ENCODE data around the gene C2CD4B. TPM values are rescaled to one million over a fixed set of nuclear protein-coding genes. Genes with fewer than 3 reads are reported as not detected.

The C2CD4B gene
- total and polyA plus RNA-seq, 2 donors (not counting 1 experiment from before 2014, with no cell fraction given): not detected

GRCh38 chr15:62149729-62150128, 15.4 kb downstream of the C2CD4B start:
- H3K9me3 Mint-ChIP-seq (ENCODE audit: insufficient read depth): no peaks in the 10 kb centered on the region
- CTCF ChIA-PET: no interaction called here
- no peak overlapping the region for H3K27ac ChIP-seq (ENCODE audit: low read length in 2 of 2)
- no peak overlapping the region for H3K4me2 ChIP-seq (replicated peaks; ENCODE audit: low read depth, low read length, poor library complexity, severe bottlenecking)
- peaks cover 12% of the 10 kb centered on the region for H3K27me3 Mint-ChIP-seq
- no peak overlapping the region for H3K4me3 ChIP-seq (ENCODE audit: control extremely low read depth in 1 of 5, extremely low read depth in 1 of 5, insufficient read depth in 1 of 5, low read depth in 2 of 5, low read length in 4 of 5)
- 89% methylated on average over 5 of the region's 6 CpGs for WGBS (ENCODE audit: insufficient coverage)
- no peak for ATAC-seq (ENCODE audit: low read depth)
- no peak for DNase-seq
- no peak for TF ChIP-seq CTCF (IDR thresholded peaks at IDR 0.05)
- no peak for TF ChIP-seq EZH2 (IDR thresholded peaks at IDR 0.05; ENCODE audit: borderline replicate concordance, insufficient read depth, low read depth, low read length, poor library complexity, severe bottlenecking)
- no peaks in the 10 kb centered on the region for H3K27me3 ChIP-seq (replicated peaks in 1 of 4; ENCODE audit: control extremely low read depth in 1 of 4, control insufficient read depth in 3 of 4, insufficient read depth in 4 of 4, low read length in 3 of 4)
- POLR2A ChIA-PET: no interaction called here
- H3K9me3 ChIP-seq (ENCODE audit: control extremely low read depth in 1 of 3, control insufficient read depth in 2 of 3, insufficient read depth in 1 of 3, low read length in 2 of 3): no peaks in the 10 kb centered on the region
- no peak overlapping the region for H3K9ac ChIP-seq (ENCODE audit: low read length)
- no peaks in the 10 kb centered on the region for H4K20me1 ChIP-seq (ENCODE audit: control insufficient read depth, insufficient read depth, low read length, poor library complexity, severe bottlenecking)
- H3K27ac Mint-ChIP-seq: no peak overlapping the region
- H3K4me1 Mint-ChIP-seq: no peaks in the 10 kb centered on the region
- no peak overlapping the region for H2AFZ ChIP-seq (ENCODE audit: insufficient read depth, low read depth, low read length, poor library complexity, severe bottlenecking)
- no peak overlapping the region for H3K4me3 Mint-ChIP-seq
- no peaks in the 10 kb centered on the region for H3K4me1 ChIP-seq (ENCODE audit: control insufficient read depth in 2 of 2, insufficient read depth in 2 of 2, low read length in 2 of 2)
- H3K36me3 ChIP-seq (replicated peaks in 1 of 2; ENCODE audit: control extremely low read depth in 1 of 2, control insufficient read depth in 1 of 2, extremely low read depth in 1 of 2, insufficient read depth in 2 of 2, low read length in 1 of 2): no peaks in the 10 kb centered on the region
- intact Hi-C loops (cut with micrococcal nuclease): no loop called here
- H3K79me2 ChIP-seq (ENCODE audit: control insufficient read depth, insufficient read depth, low read length): no peaks in the 10 kb centered on the region

- Histone ChIP-seq H2AFZ (ENCODE audit: insufficient read depth, low read depth, low read length, poor library complexity, severe bottlenecking) (no peak overlapping the region), H4K20me1 (ENCODE audit: control insufficient read depth, insufficient read depth, low read length, poor library complexity, severe bottlenecking) (no peaks in the 10 kb centered on the region), H3K9me3 (ENCODE audit: control extremely low read depth in 1 of 3, control insufficient read depth in 2 of 3, insufficient read depth in 1 of 3, low read length in 2 of 3) (no peaks in the 10 kb centered on the region), H3K79me2 (ENCODE audit: control insufficient read depth, insufficient read depth, low read length) (no peaks in the 10 kb centered on the region), H3K36me3 (replicated peaks in 1 of 2; ENCODE audit: control extremely low read depth in 1 of 2, control insufficient read depth in 1 of 2, extremely low read depth in 1 of 2, insufficient read depth in 2 of 2, low read length in 1 of 2) (no peaks in the 10 kb centered on the region), H3K4me3 (ENCODE audit: control extremely low read depth in 1 of 5, extremely low read depth in 1 of 5, insufficient read depth in 1 of 5, low read depth in 2 of 5, low read length in 4 of 5) (no peak overlapping the region), H3K27me3 (replicated peaks in 1 of 4; ENCODE audit: control extremely low read depth in 1 of 4, control insufficient read depth in 3 of 4, insufficient read depth in 4 of 4, low read length in 3 of 4) (no peaks in the 10 kb centered on the region), H3K27ac (ENCODE audit: low read length in 2 of 2) (no peak overlapping the region), H3K4me1 (ENCODE audit: control insufficient read depth in 2 of 2, insufficient read depth in 2 of 2, low read length in 2 of 2) (no peaks in the 10 kb centered on the region), H3K9ac (ENCODE audit: low read length) (no peak overlapping the region), H3K4me2 (replicated peaks; ENCODE audit: low read depth, low read length, poor library complexity, severe bottlenecking) (no peak overlapping the region)
- H3K4me1 Mint-ChIP-seq: no peaks in the 10 kb centered on the region
- no peaks in the 10 kb centered on the region for H3K9me3 Mint-ChIP-seq (ENCODE audit: insufficient read depth)
- peaks cover 10% of the 10 kb centered on the region for H3K27me3 Mint-ChIP-seq
- ChIA-PET POLR2A (no interaction called here), CTCF (no interaction called here)
- WGBS (ENCODE audit: insufficient coverage): 83% methylated on average over 4 of the region's 5 CpGs
- no peak overlapping the region for H3K4me3 Mint-ChIP-seq
- H3K27ac Mint-ChIP-seq: no peak overlapping the region
- no peak for DNase-seq
- intact Hi-C loops (cut with micrococcal nuclease): no loop called here
- ATAC-seq (ENCODE audit: low read depth): no peak
- TF ChIP-seq EZH2 (IDR thresholded peaks at IDR 0.05; ENCODE audit: borderline replicate concordance, insufficient read depth, low read depth, low read length, poor library complexity, severe bottlenecking) (no peak), CTCF (IDR thresholded peaks at IDR 0.05) (no peak)
These were observed 17.5 kb downstream of the C2CD4B start for GRCh38 chr15:62147551-62147950.
